NCI-H146 treated with DMSO at 0.1 percent for 48 hours (cell line): ENCODE data around the gene OMP.

Experiments used
- DNase-seq: peaks from one replicate; lab custom pipeline; 2025; ENCODE audit not compliant: unreplicated experiment; lab: John Stamatoyannopoulos, UW

OMP gene

GRCh38 chr11:77069336-77069968, 33.2 kb upstream of the OMP start:
- DNase-seq = no peak

- DNase-seq = no peak
These were observed 32.6 kb upstream of the OMP start for GRCh38 chr11:77069969-77070582.

GRCh38 chr11:77071077-77071476, 31.6 kb upstream of the OMP start:
- no peak for DNase-seq

GRCh38 chr11:77071671-77072605, 30.7 kb upstream of the OMP start:
- no peak for DNase-seq

- no peak for DNase-seq
These were observed 29.8 kb upstream of the OMP start for GRCh38 chr11:77072851-77073327.

GRCh38 chr11:77073328-77074001, 29.2 kb upstream of the OMP start:
- DNase-seq = no peak

- DNase-seq = no peak
These were observed 28.4 kb upstream of the OMP start for GRCh38 chr11:77074205-77074604.

- no peak for DNase-seq
These were observed 27.9 kb upstream of the OMP start for GRCh38 chr11:77074626-77075221.

GRCh38 chr11:77075425-77075905, 27.2 kb upstream of the OMP start:
- peak; percentile 38 for DNase-seq

GRCh38 chr11:77079666-77080065, 23.0 kb upstream of the OMP start:
- no peak for DNase-seq

GRCh38 chr11:77080643-77081210, 21.9 kb upstream of the OMP start:
- no peak for DNase-seq

GRCh38 chr11:77081381-77081851, 21.2 kb upstream of the OMP start:
- no peak for DNase-seq

GRCh38 chr11:77081976-77082836, 20.4 kb upstream of the OMP start:
- no peak for DNase-seq

- no peak for DNase-seq
These were observed 19.6 kb upstream of the OMP start for GRCh38 chr11:77082838-77083565.

- DNase-seq = no peak
These were observed 18.9 kb upstream of the OMP start for GRCh38 chr11:77083566-77084245.

- DNase-seq = no peak
These were observed 18.0 kb upstream of the OMP start for GRCh38 chr11:77084581-77085191.

- no peak for DNase-seq
These were observed 17.0 kb upstream of the OMP start for GRCh38 chr11:77085652-77086051.
